Measurements from ENCODE around the gene ZNHIT3. TPM values are rescaled to one million over a fixed set of nuclear protein-coding genes. Genes with fewer than 3 reads are reported as not detected.
A peak's percentile ranks its signal among the peaks of the same experiment; 100 is the strongest.

ZNHIT3 gene
- total RNA-seq, 6 experiments from 2014 or later: 26.7 to 32.2 (median 29.6) TPM

- no peaks in the 10 kb centered on the region for H3K4me1 Mint-ChIP-seq (ENCODE audit: low read depth)
- no peaks in the 10 kb centered on the region for H3K9me3 Mint-ChIP-seq
- no peak overlapping the region for H3K27ac Mint-ChIP-seq
- peaks cover 3% of the 10 kb centered on the region for H3K27me3 Mint-ChIP-seq (ENCODE audit: insufficient read depth)
- no peaks in the 10 kb centered on the region for H3K36me3 Mint-ChIP-seq (ENCODE audit: low read depth)
- TF ChIP-seq CTCF (IDR thresholded peaks at IDR 0.05): no peak
- DNase-seq: no peak
- H3K4me3 Mint-ChIP-seq: no peak overlapping the region
These were observed 26.9 kb upstream of the ZNHIT3 start for GRCh38 chr17:36459601-36460000.

GRCh38 chr17:36460265-36460937 lies 26.1 kb upstream of the ZNHIT3 start:
- no peak overlapping the region for H3K27ac Mint-ChIP-seq
- DNase-seq: no peak

GRCh38 chr17:36461330-36462110 lies 25.0 kb upstream of the ZNHIT3 start:
- no peaks in the 10 kb centered on the region for H3K36me3 Mint-ChIP-seq (ENCODE audit: low read depth)
- H3K4me3 Mint-ChIP-seq: no peak overlapping the region
- H3K27me3 Mint-ChIP-seq (ENCODE audit: insufficient read depth): peaks cover 5% of the 10 kb centered on the region
- no peak overlapping the region for H3K27ac Mint-ChIP-seq
- no peak for TF ChIP-seq CTCF (IDR thresholded peaks at IDR 0.05)
- H3K4me1 Mint-ChIP-seq (ENCODE audit: low read depth): no peaks in the 10 kb centered on the region
- no peaks in the 10 kb centered on the region for H3K9me3 Mint-ChIP-seq
- DNase-seq: no peak

More at GRCh38 chr17:36460265-36460937, 26.1 kb upstream of the ZNHIT3 start:
- Mint-ChIP-seq H3K27me3 (ENCODE audit: insufficient read depth) (peaks cover 3% of the 10 kb centered on the region), H3K36me3 (ENCODE audit: low read depth) (no peaks in the 10 kb centered on the region), H3K4me1 (ENCODE audit: low read depth) (no peaks in the 10 kb centered on the region), H3K9me3 (no peaks in the 10 kb centered on the region), H3K4me3 (no peak overlapping the region)
- TF ChIP-seq CTCF (IDR thresholded peaks at IDR 0.05): no peak; the same call in 1 of the 2 replicates

- H3K36me3 Mint-ChIP-seq (ENCODE audit: low read depth): no peaks in the 10 kb centered on the region
- H3K9me3 Mint-ChIP-seq: no peaks in the 10 kb centered on the region
- no peaks in the 10 kb centered on the region for H3K4me1 Mint-ChIP-seq (ENCODE audit: low read depth)
- peaks cover 12% of the 10 kb centered on the region for H3K27me3 Mint-ChIP-seq (ENCODE audit: insufficient read depth)
- peak; percentile 60 for DNase-seq
- no peak overlapping the region for H3K4me3 Mint-ChIP-seq
- H3K27ac Mint-ChIP-seq: no peak overlapping the region
- no peak for TF ChIP-seq CTCF (IDR thresholded peaks at IDR 0.05)
These were observed 22.3 kb upstream of the ZNHIT3 start for GRCh38 chr17:36463916-36464764.

- Mint-ChIP-seq H3K4me3 (no peak overlapping the region), H3K36me3 (ENCODE audit: low read depth) (no peaks in the 10 kb centered on the region), H3K9me3 (no peaks in the 10 kb centered on the region), H3K4me1 (ENCODE audit: low read depth) (no peaks in the 10 kb centered on the region), H3K27me3 (ENCODE audit: insufficient read depth) (peaks cover 13% of the 10 kb centered on the region), H3K27ac (no peak overlapping the region)
- no peak for TF ChIP-seq CTCF (IDR thresholded peaks at IDR 0.05)
- no peak for DNase-seq
These were observed 21.8 kb upstream of the ZNHIT3 start for GRCh38 chr17:36464765-36465088.

Data from HFFc6 (cell line).